WTC11 (cell line): ENCODE measurements around the gene ST8SIA6. TPM values are rescaled to one million over a fixed set of nuclear protein-coding genes. Genes with fewer than 3 reads are reported as not detected.

Experiments
- ATAC-seq: fragments of 200-7000 bp; cut with Tn5 transposase; 2 replicates; pipeline ENCODE4 v1.10.0; 2021; ENCODE audit warnings: mild to moderate bottlenecking, moderate library complexity
- CTCF ChIA-PET: fragments of 300-600 bp; sonication (Branson Sonifier 250); formaldehyde crosslinking; loops from one replicate; lab custom pipeline; 2021; ENCODE audit warnings: antibody characterized with exemption; lab: Charles Lee
- POLR2A ChIA-PET: fragments of 350-600 bp; sonication (Branson Sonifier 250); formaldehyde crosslinking; loops from one replicate; lab custom pipeline; 2021; ENCODE audit warnings: antibody characterized with exemption; lab: Charles Lee
- DNase-seq: peaks from one replicate; pipeline ENCODE4 v3.0.0; 2021; ENCODE audit warnings: low spot score
- H3K27ac Mint-ChIP-seq: 2 replicates; pipeline ENCODE4 v1.8.0; 2021; ENCODE audit warnings: mixed read lengths
- H3K27me3 Mint-ChIP-seq: 2 replicates; pipeline ENCODE4 v1.8.0; 2021; ENCODE audit warnings: low read depth, mild to moderate bottlenecking, moderate library complexity, mixed read lengths
- H3K36me3 Mint-ChIP-seq: 2 replicates; pipeline ENCODE4 v1.8.0; 2021; ENCODE audit warnings: mixed read lengths
- H3K4me1 Mint-ChIP-seq: 2 replicates; pipeline ENCODE4 v1.8.0; 2022; ENCODE audit warnings: mixed read lengths
- H3K4me3 Mint-ChIP-seq: 2 replicates; pipeline ENCODE4 v1.8.0; 2021; ENCODE audit warnings: mild to moderate bottlenecking, moderate library complexity, mixed read lengths
- H3K9me3 Mint-ChIP-seq: 2 replicates; pipeline ENCODE4 v1.8.0; 2021; ENCODE audit warnings: mixed read lengths
- E2F5 ChIP-seq: sonication (generic); formaldehyde crosslinking; IDR thresholded peaks from 2 replicates; pipeline ENCODE4 v1.8.1; 2022; ENCODE audit warnings: mild to moderate bottlenecking, moderate library complexity, missing genetic modification reagents
- ERG ChIP-seq: fragments of 250-450 bp; sonication (Bioruptor Pico); IDR thresholded peaks from 2 replicates; pipeline ENCODE4 v1.8.0; 2021; ENCODE audit warnings: mild to moderate bottlenecking
- ESRRA ChIP-seq: sonication (generic); formaldehyde crosslinking; IDR thresholded peaks from 2 replicates; pipeline ENCODE4 v1.8.1; 2022; ENCODE audit warnings: mild to moderate bottlenecking, missing genetic modification reagents, borderline replicate concordance
- JAZF1 ChIP-seq: fragments of 250-450 bp; sonication (Bioruptor Pico); IDR thresholded peaks from 2 replicates; pipeline ENCODE4 v1.9.0; 2021; ENCODE audit warnings: moderate library complexity, mild to moderate bottlenecking, inconsistent platforms
- JUN ChIP-seq: sonication (generic); formaldehyde crosslinking; IDR thresholded peaks from 2 replicates; pipeline ENCODE4 v1.8.0; 2023; ENCODE audit warnings: mild to moderate bottlenecking, missing genetic modification reagents
- RELA ChIP-seq: sonication (generic); formaldehyde crosslinking; IDR thresholded peaks from 2 replicates; pipeline ENCODE4 v1.8.1; 2022; ENCODE audit warnings: missing genetic modification reagents, mild to moderate bottlenecking, borderline replicate concordance
- SMAD3 ChIP-seq: sonication (generic); formaldehyde crosslinking; IDR thresholded peaks from 2 replicates; pipeline ENCODE4 v1.8.0; 2022; ENCODE audit warnings: missing genetic modification reagents, mild to moderate bottlenecking, borderline replicate concordance
- SMAD4 ChIP-seq: sonication (generic); formaldehyde crosslinking; IDR thresholded peaks from 2 replicates; pipeline ENCODE4 v1.8.0; 2022; ENCODE audit warnings: mild to moderate bottlenecking, missing genetic modification reagents
- TCF7 ChIP-seq: sonication (generic); formaldehyde crosslinking; IDR thresholded peaks from 2 replicates; pipeline ENCODE4 v1.8.0; 2022; ENCODE audit warnings: mild to moderate bottlenecking, low read depth, missing genetic modification reagents, moderate library complexity
- USF2 ChIP-seq: sonication (generic); formaldehyde crosslinking; IDR thresholded peaks from 2 replicates; pipeline ENCODE4 v1.8.1; 2023; ENCODE audit warnings: mild to moderate bottlenecking, missing genetic modification reagents, moderate library complexity
- ZMAT4 ChIP-seq: fragments of 250-450 bp; sonication (Bioruptor Pico); IDR thresholded peaks from 2 replicates; pipeline ENCODE4 v1.9.0; 2021; ENCODE audit warnings: mild to moderate bottlenecking
- ZNF121 ChIP-seq: sonication (generic); formaldehyde crosslinking; IDR thresholded peaks from 2 replicates; pipeline ENCODE4 v1.8.0; 2023; ENCODE audit warnings: missing genetic modification reagents
- total RNA-seq: library from RNA; stranded (reverse); gene quantifications from 3 replicates; pipeline ENCODE4 v1.2.3, GENCODE V29; 2021
- TF ChIP-seq, protein P1 (sequence below): sonication (generic); formaldehyde crosslinking; IDR thresholded peaks from 2 replicates; pipeline ENCODE4 v1.8.0; 2022; ENCODE audit warnings: mild to moderate bottlenecking, missing genetic modification reagents
- TF ChIP-seq, protein P2 (sequence below): sonication (generic); formaldehyde crosslinking; IDR thresholded peaks from 2 replicates; pipeline ENCODE4 v1.8.1; 2023; ENCODE audit warnings: mild to moderate bottlenecking, missing genetic modification reagents, moderate library complexity
- TF ChIP-seq, protein P3 (sequence below): sonication (generic); formaldehyde crosslinking; IDR thresholded peaks from 2 replicates; pipeline ENCODE4 v1.8.0; 2022; ENCODE audit warnings: missing genetic modification reagents
- TF ChIP-seq, protein P4 (sequence below): fragments of 250-450 bp; sonication (Bioruptor Pico); IDR thresholded peaks from 2 replicates; pipeline ENCODE4 v1.9.0; 2021; ENCODE audit warnings: moderate library complexity, mild to moderate bottlenecking, inconsistent platforms, borderline replicate concordance
- TF ChIP-seq, protein P5 (sequence below): sonication (generic); formaldehyde crosslinking; conservative IDR thresholded peaks from 2 replicates; pipeline ENCODE4 v1.8.1; 2022; ENCODE audit warnings: mild to moderate bottlenecking, missing genetic modification reagents
- TF ChIP-seq, protein P6 (sequence below): sonication (generic); formaldehyde crosslinking; conservative IDR thresholded peaks from 2 replicates; pipeline ENCODE4 v1.8.1; 2023; ENCODE audit warnings: mild to moderate bottlenecking, low read depth, missing genetic modification reagents, moderate library complexity
- TF ChIP-seq, protein P7 (sequence below): sonication (generic); formaldehyde crosslinking; IDR thresholded peaks from 2 replicates; pipeline ENCODE4 v1.8.1; 2023; ENCODE audit warnings: mild to moderate bottlenecking, moderate library complexity, missing genetic modification reagents

The ST8SIA6 gene
- total RNA-seq, 1 experiment from 2014 or later: 3.5 TPM

- TF ChIP-seq, protein P1, sequence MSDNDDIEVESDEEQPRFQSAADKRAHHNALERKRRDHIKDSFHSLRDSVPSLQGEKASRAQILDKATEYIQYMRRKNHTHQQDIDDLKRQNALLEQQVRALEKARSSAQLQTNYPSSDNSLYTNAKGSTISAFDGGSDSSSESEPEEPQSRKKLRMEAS: no peak
- TF ChIP-seq RELA (CRISPR knock-in tag): no peak
- TF ChIP-seq, protein P2, sequence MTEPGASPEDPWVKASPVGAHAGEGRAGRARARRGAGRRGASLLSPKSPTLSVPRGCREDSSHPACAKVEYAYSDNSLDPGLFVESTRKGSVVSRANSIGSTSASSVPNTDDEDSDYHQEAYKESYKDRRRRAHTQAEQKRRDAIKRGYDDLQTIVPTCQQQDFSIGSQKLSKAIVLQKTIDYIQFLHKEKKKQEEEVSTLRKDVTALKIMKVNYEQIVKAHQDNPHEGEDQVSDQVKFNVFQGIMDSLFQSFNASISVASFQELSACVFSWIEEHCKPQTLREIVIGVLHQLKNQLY (CRISPR knock-in tag): no peak
- DNase-seq: no peak
- Mint-ChIP-seq H3K4me1 (no peaks in the 10 kb centered on the region), H3K9me3 (no peaks in the 10 kb centered on the region), H3K27ac (no peak overlapping the region), H3K4me3 (no peak overlapping the region), H3K36me3 (no peaks in the 10 kb centered on the region), H3K27me3 (no peaks in the 10 kb centered on the region)
- ATAC-seq: no peak
- ChIA-PET CTCF (no interaction called here), POLR2A (no interaction called here)
Observed at GRCh38 chr10:17309435-17309834, 145.0 kb downstream of the ST8SIA6 start.

GRCh38 chr10:17307123-17307522 is 147.3 kb downstream of the ST8SIA6 start:
- H3K36me3 Mint-ChIP-seq: no peaks in the 10 kb centered on the region
- H3K27ac Mint-ChIP-seq: no peak overlapping the region
- no peaks in the 10 kb centered on the region for H3K9me3 Mint-ChIP-seq
- ChIA-PET POLR2A (no interaction called here), CTCF (no interaction called here)
- H3K27me3 Mint-ChIP-seq: no peaks in the 10 kb centered on the region
- no peak overlapping the region for H3K4me3 Mint-ChIP-seq
- ATAC-seq (no peak), DNase-seq (no peak)
- no peaks in the 10 kb centered on the region for H3K4me1 Mint-ChIP-seq
- TF ChIP-seq E2F5 (CRISPR knock-in tag) (no peak), JAZF1 (CRISPR knock-in tag) (no peak), ZMAT4 (CRISPR knock-in tag) (no peak), USF2 (no peak), TCF7 (CRISPR knock-in tag) (no peak), ERG (no peak), ZNF121 (CRISPR knock-in tag) (no peak), SMAD3 (CRISPR knock-in tag) (no peak), JUN (CRISPR knock-in tag) (no peak), SMAD4 (CRISPR knock-in tag) (no peak), ESRRA (CRISPR knock-in tag) (no peak)
- TF ChIP-seq, protein P3, sequence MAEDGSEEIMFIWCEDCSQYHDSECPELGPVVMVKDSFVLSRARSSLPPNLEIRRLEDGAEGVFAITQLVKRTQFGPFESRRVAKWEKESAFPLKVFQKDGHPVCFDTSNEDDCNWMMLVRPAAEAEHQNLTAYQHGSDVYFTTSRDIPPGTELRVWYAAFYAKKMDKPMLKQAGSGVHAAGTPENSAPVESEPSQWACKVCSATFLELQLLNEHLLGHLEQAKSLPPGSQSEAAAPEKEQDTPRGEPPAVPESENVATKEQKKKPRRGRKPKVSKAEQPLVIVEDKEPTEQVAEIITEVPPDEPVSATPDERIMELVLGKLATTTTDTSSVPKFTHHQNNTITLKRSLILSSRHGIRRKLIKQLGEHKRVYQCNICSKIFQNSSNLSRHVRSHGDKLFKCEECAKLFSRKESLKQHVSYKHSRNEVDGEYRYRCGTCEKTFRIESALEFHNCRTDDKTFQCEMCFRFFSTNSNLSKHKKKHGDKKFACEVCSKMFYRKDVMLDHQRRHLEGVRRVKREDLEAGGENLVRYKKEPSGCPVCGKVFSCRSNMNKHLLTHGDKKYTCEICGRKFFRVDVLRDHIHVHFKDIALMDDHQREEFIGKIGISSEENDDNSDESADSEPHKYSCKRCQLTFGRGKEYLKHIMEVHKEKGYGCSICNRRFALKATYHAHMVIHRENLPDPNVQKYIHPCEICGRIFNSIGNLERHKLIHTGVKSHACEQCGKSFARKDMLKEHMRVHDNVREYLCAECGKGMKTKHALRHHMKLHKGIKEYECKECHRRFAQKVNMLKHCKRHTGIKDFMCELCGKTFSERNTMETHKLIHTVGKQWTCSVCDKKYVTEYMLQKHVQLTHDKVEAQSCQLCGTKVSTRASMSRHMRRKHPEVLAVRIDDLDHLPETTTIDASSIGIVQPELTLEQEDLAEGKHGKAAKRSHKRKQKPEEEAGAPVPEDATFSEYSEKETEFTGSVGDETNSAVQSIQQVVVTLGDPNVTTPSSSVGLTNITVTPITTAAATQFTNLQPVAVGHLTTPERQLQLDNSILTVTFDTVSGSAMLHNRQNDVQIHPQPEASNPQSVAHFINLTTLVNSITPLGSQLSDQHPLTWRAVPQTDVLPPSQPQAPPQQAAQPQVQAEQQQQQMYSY (CRISPR knock-in tag): no peak
- TF ChIP-seq, protein P4, sequence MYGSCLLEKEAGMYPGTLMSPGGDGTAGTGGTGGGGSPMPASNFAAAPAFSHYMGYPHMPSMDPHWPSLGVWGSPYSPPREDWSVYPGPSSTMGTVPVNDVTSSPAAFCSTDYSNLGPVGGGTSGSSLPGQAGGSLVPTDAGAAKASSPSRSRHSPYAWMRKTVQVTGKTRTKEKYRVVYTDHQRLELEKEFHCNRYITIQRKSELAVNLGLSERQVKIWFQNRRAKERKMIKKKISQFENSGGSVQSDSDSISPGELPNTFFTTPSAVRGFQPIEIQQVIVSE (CRISPR knock-in tag): no peak
- TF ChIP-seq, protein P5, sequence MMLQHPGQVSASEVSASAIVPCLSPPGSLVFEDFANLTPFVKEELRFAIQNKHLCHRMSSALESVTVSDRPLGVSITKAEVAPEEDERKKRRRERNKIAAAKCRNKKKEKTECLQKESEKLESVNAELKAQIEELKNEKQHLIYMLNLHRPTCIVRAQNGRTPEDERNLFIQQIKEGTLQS (CRISPR knock-in tag): no peak
- TF ChIP-seq, protein P6, sequence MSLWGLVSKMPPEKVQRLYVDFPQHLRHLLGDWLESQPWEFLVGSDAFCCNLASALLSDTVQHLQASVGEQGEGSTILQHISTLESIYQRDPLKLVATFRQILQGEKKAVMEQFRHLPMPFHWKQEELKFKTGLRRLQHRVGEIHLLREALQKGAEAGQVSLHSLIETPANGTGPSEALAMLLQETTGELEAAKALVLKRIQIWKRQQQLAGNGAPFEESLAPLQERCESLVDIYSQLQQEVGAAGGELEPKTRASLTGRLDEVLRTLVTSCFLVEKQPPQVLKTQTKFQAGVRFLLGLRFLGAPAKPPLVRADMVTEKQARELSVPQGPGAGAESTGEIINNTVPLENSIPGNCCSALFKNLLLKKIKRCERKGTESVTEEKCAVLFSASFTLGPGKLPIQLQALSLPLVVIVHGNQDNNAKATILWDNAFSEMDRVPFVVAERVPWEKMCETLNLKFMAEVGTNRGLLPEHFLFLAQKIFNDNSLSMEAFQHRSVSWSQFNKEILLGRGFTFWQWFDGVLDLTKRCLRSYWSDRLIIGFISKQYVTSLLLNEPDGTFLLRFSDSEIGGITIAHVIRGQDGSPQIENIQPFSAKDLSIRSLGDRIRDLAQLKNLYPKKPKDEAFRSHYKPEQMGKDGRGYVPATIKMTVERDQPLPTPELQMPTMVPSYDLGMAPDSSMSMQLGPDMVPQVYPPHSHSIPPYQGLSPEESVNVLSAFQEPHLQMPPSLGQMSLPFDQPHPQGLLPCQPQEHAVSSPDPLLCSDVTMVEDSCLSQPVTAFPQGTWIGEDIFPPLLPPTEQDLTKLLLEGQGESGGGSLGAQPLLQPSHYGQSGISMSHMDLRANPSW (CRISPR knock-in tag): no peak
- TF ChIP-seq, protein P7, sequence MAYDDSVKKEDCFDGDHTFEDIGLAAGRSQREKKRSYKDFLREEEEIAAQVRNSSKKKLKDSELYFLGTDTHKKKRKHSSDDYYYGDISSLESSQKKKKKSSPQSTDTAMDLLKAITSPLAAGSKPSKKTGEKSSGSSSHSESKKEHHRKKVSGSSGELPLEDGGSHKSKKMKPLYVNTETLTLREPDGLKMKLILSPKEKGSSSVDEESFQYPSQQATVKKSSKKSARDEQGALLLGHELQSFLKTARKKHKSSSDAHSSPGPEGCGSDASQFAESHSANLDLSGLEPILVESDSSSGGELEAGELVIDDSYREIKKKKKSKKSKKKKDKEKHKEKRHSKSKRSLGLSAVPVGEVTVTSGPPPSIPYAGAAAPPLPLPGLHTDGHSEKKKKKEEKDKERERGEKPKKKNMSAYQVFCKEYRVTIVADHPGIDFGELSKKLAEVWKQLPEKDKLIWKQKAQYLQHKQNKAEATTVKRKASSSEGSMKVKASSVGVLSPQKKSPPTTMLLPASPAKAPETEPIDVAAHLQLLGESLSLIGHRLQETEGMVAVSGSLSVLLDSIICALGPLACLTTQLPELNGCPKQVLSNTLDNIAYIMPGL (CRISPR knock-in tag): no peak
